Osteocyte (in vitro differentiated cells): ENCODE results near the gene OAF. TPM values are rescaled to one million over a fixed set of nuclear protein-coding genes. Genes with fewer than 3 reads are reported as not detected.

Source experiments
- DNase-seq: peaks from one replicate; pipeline ENCODE4 v3.0.0; 2021; ENCODE audit warnings: mixed read lengths; ENCODE audit not compliant: unreplicated experiment; ENCODE audit errors: extremely low spot score
- H3K27ac Mint-ChIP-seq: one replicate; pipeline ENCODE4 v1.8.0; 2021; ENCODE audit warnings: mild to moderate bottlenecking, mixed read lengths; ENCODE audit not compliant: unreplicated experiment
- H3K27me3 Mint-ChIP-seq: one replicate; pipeline ENCODE4 v1.8.0; 2021; ENCODE audit warnings: mixed read lengths; ENCODE audit not compliant: unreplicated experiment
- H3K36me3 Mint-ChIP-seq: one replicate; pipeline ENCODE4 v1.8.0; 2021; ENCODE audit warnings: mixed read lengths; ENCODE audit not compliant: unreplicated experiment
- H3K4me1 Mint-ChIP-seq: one replicate; pipeline ENCODE4 v1.8.0; 2021; ENCODE audit warnings: mixed read lengths; ENCODE audit not compliant: unreplicated experiment
- H3K4me3 Mint-ChIP-seq: one replicate; pipeline ENCODE4 v1.8.0; 2021; ENCODE audit warnings: mild to moderate bottlenecking, moderate library complexity, mixed read lengths; ENCODE audit not compliant: unreplicated experiment
- H3K9me3 Mint-ChIP-seq: one replicate; pipeline ENCODE4 v1.8.0; 2021; ENCODE audit warnings: mixed read lengths; ENCODE audit not compliant: unreplicated experiment
- total RNA-seq: library from RNA; stranded (reverse); gene quantifications from 2 replicates; pipeline ENCODE4 v1.2.1, GENCODE V29; 2021
- TF ChIP-seq, protein P1 (sequence below): fragments of 200-600 bp; sonication (generic); IDR thresholded peaks from 2 replicates; pipeline ENCODE4 v1.5.0; 2021; ENCODE audit warnings: antibody characterized with exemption, mild to moderate bottlenecking, moderate library complexity

OAF gene
- total RNA-seq, 1 donor from 2014 or later, result 10.2 TPM

DNA sequence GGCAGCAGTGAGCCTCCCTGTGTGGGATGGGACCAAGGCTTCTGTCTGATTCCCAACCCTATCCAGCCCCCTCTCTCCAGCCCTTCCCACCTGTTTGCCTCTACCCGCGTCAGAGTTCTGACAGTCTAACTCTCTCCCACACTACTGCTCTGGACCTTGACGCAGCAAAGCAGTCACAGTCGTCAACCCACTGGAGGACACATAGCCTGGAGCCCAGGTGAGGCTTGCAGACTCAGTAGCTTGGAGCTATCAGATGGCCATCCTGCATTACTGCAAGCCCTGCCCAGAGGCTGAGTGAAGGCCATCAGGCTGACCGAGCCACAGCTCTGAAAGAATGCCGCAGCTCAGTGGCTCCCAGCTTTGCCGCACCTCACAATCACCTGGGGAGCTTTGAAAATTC lies 3.7 kb downstream of the OAF start:
- H3K9me3 Mint-ChIP-seq, result no peaks in the 10 kb centered on the region
- no peak overlapping the region for H3K4me3 Mint-ChIP-seq
- H3K27me3 Mint-ChIP-seq, result no peaks in the 10 kb centered on the region
- H3K4me1 Mint-ChIP-seq, result peaks cover 39% of the 10 kb centered on the region
- no peak overlapping the region for H3K27ac Mint-ChIP-seq
- no peak for DNase-seq
- TF ChIP-seq, protein P1, sequence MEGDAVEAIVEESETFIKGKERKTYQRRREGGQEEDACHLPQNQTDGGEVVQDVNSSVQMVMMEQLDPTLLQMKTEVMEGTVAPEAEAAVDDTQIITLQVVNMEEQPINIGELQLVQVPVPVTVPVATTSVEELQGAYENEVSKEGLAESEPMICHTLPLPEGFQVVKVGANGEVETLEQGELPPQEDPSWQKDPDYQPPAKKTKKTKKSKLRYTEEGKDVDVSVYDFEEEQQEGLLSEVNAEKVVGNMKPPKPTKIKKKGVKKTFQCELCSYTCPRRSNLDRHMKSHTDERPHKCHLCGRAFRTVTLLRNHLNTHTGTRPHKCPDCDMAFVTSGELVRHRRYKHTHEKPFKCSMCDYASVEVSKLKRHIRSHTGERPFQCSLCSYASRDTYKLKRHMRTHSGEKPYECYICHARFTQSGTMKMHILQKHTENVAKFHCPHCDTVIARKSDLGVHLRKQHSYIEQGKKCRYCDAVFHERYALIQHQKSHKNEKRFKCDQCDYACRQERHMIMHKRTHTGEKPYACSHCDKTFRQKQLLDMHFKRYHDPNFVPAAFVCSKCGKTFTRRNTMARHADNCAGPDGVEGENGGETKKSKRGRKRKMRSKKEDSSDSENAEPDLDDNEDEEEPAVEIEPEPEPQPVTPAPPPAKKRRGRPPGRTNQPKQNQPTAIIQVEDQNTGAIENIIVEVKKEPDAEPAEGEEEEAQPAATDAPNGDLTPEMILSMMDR, result no peak
- no peaks in the 10 kb centered on the region for H3K36me3 Mint-ChIP-seq

DNA sequence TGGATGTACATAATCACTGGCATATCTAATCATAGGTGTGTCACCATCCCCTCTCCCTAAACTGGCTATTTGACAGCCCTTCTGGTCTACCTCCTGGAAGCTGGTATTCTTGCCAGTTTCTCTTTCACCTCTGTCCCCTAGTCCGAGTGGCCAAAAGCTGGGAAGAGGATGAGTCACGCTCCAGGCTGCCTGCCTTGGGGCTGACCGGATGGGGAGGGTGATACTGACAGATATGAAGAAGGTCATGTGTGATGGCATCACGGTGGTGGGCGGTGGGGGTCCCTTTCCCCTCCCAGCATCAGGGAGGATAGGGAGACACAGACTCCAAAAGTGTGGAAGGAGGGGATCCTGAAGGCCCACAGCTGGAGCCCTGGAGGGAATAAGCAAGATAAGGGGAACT lies 4.8 kb downstream of the OAF start:
- Mint-ChIP-seq H3K27ac (peak overlapping the region; percentile 16), H3K4me1 (peaks cover 33% of the 10 kb centered on the region), H3K27me3 (no peaks in the 10 kb centered on the region), H3K36me3 (no peaks in the 10 kb centered on the region), H3K9me3 (no peaks in the 10 kb centered on the region), H3K4me3 (no peak overlapping the region)
- TF ChIP-seq, protein P1, result no peak
- DNase-seq, result no peak

DNA sequence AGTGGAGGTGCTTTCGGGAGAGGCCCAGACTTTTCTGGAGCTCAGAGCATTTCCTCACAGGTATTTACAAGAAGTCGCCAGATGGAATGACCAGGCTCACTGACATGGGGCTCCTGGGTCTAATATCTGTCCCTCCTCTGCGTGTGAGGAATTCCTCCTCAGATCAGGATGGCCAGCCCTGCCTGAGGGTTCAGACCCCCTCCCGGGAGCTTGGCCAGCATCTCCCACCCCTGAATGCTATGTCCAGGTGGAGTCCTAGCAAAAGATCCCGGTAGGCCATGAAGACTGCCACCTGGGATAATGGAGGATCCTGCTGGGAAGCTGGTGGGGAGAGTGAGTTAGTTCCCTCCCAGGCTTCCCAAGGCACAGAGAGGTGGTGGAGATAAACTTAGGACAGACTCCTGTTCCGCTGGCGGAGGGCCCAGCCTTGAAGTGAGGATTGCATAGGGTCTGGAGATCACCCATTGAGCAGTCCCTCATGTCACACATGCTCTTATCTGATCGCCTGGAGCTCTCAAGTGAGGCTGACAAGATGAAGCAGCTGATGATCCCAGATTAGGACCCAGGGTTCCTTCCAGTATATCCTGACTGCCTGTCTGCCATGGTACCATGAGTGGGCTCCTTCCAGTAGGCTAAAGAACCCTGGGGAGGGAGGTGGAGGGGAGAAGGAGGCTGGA lies 5.7 kb downstream of the OAF start:
- Mint-ChIP-seq H3K36me3 (no peaks in the 10 kb centered on the region), H3K9me3 (no peaks in the 10 kb centered on the region), H3K4me3 (no peak overlapping the region), H3K27ac (no peak overlapping the region), H3K27me3 (no peaks in the 10 kb centered on the region), H3K4me1 (peaks cover 32% of the 10 kb centered on the region)
- DNase-seq, result no peak
- TF ChIP-seq, protein P1, result no peak

DNA sequence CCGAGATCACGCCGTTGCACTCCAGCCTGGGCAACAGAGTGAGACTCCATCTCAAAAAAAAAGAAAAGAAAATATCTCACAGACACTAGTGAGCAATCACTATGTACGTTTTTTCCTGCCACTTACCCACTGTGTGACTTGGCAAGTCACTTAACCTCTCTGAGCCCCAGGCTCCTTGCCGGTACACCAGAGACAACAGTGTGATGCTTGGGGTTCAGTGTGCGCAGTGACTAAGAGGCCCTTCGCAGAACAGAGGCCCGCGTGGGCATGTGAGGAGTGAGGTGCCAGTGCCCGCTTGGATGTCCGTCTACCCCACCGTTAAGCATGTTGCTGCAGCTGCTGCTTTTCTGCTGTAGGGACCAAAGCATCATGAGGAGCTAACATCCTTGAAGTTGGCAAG lies 6.7 kb downstream of the OAF start:
- Mint-ChIP-seq H3K4me1 (peaks cover 25% of the 10 kb centered on the region), H3K27me3 (no peaks in the 10 kb centered on the region), H3K36me3 (no peaks in the 10 kb centered on the region), H3K4me3 (no peak overlapping the region), H3K27ac (no peak overlapping the region), H3K9me3 (no peaks in the 10 kb centered on the region)
- TF ChIP-seq, protein P1, result no peak
- no peak for DNase-seq

DNA sequence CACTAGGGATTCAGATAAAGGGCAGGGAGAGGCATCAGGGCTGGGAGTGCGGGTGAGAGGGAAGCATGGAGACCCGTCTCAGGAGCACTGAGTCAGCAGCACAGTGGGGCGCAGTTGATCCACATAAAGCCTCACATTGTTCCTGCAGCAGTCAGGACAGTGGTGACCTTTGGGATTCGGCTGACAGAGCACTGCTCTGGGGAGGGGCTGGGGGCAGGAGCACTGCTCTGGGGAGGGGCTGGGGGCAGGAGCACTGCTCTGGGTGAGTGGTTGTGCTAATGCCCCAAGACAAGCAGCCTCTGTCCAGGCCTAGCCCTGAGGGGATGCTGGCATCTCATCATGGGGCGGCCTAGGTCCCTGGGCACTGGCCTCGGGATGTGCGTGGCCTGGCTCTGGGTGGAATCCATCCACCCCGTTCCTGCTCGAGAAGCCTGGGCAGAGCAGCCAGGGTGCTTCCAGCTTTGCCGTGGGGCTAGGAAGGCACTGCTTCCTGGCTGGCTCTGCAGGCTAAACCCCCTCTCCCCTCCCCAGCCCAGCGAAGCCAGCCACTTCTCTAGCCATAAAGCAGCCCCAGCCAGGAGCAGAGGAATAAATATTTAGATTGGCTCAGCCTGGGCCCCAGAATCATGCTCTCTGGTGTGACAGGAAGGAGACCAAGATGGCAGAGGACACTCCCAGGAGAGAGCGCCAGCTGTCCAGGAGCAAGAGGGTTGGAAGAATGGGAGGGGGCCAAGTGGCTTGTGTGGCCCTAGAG lies 7.3 kb downstream of the OAF start:
- H3K4me3 Mint-ChIP-seq, result no peak overlapping the region
- no peaks in the 10 kb centered on the region for H3K9me3 Mint-ChIP-seq
- peaks cover 20% of the 10 kb centered on the region for H3K4me1 Mint-ChIP-seq
- TF ChIP-seq, protein P1, result no peak
- no peaks in the 10 kb centered on the region for H3K27me3 Mint-ChIP-seq
- H3K36me3 Mint-ChIP-seq, result no peaks in the 10 kb centered on the region
- H3K27ac Mint-ChIP-seq, result no peak overlapping the region
- no peak for DNase-seq
